GM18519 (cell line): Measurements from ENCODE around the gene LSMEM2.

Experiments
- ATAC-seq: cut with Tn5 transposase; IDR thresholded peaks from one replicate; pipeline ENCODE4 v1.9.1; 2021; ENCODE audit warnings: mild to moderate bottlenecking, moderate library complexity; ENCODE audit not compliant: unreplicated experiment, low FRiP score

Gene LSMEM2

GRCh38 chr3:50318615-50319014 is 39.7 kb downstream of the LSMEM2 start:
- no peak for ATAC-seq

- no peak for ATAC-seq
Observed at GRCh38 chr3:50319181-50319893, 40.5 kb downstream of the LSMEM2 start.

- ATAC-seq = no peak
Observed at GRCh38 chr3:50319894-50320625, 41.2 kb downstream of the LSMEM2 start.

GRCh38 chr3:50320853-50321335 is 42.0 kb downstream of the LSMEM2 start:
- no peak for ATAC-seq

- no peak for ATAC-seq
Observed at GRCh38 chr3:50321336-50322114, 42.6 kb downstream of the LSMEM2 start.

GRCh38 chr3:50322115-50322385 is 43.2 kb downstream of the LSMEM2 start:
- ATAC-seq = no peak

- ATAC-seq = no peak
Observed at GRCh38 chr3:50322386-50323091, 43.7 kb downstream of the LSMEM2 start, which contains the start of gene HYAL2. Gene HYAL2, minus strand, starts transcription at chr3:50322745. Its CDS starts 2,256 bp downstream, at chr3:50320489.

GRCh38 chr3:50323092-50323600 is 44.3 kb downstream of the LSMEM2 start:
- ATAC-seq = no peak

GRCh38 chr3:50323614-50324199 is 44.8 kb downstream of the LSMEM2 start:
- no peak for ATAC-seq

- ATAC-seq = no peak
Observed at GRCh38 chr3:50324351-50325112, 45.6 kb downstream of the LSMEM2 start.

GRCh38 chr3:50325113-50325480 is 46.2 kb downstream of the LSMEM2 start:
- ATAC-seq = no peak

GRCh38 chr3:50325497-50326181 is 46.8 kb downstream of the LSMEM2 start:
- ATAC-seq = no peak

- no peak for ATAC-seq
Observed at GRCh38 chr3:50326182-50326541, 47.3 kb downstream of the LSMEM2 start.

GRCh38 chr3:50327129-50327528 is 48.2 kb downstream of the LSMEM2 start:
- no peak for ATAC-seq

GRCh38 chr3:50327943-50328691 is 49.2 kb downstream of the LSMEM2 start, which contains the start of gene TUSC2:
Gene TUSC2, minus strand, starts transcription at chr3:50328223. Its CDS starts 124 bp downstream, at chr3:50328099.
- ATAC-seq = peak; percentile 63

GRCh38 chr3:50330330-50330729 is 51.4 kb downstream of the LSMEM2 start:
- ATAC-seq = no peak

- ATAC-seq = no peak
Observed at GRCh38 chr3:50331364-50331907, 52.5 kb downstream of the LSMEM2 start.
